Measurements from ENCODE around the gene CCDC197.

GRCh38 chr14:93956514-93957332, 40.4 kb upstream of the CCDC197 start:
- TF ChIP-seq POLR2AphosphoS5 (IDR thresholded peaks at IDR 0.05): no peak
- TF ChIP-seq CTCF (IDR thresholded peaks at IDR 0.05): no peak
- no peak for TF ChIP-seq POLR2A (IDR thresholded peaks at IDR 0.05)

Data from stomach (tissue), 4 donors.